GM12892 (cell line): ENCODE results near the gene NAP1L4.

ENCODE experiments used
- POLR2A ChIP-seq: IDR thresholded peaks from 2 replicates; pipeline ENCODE4 v1.6.1; 2011; ENCODE audit warnings: low read depth, low read length, control low read depth
- POLR2AphosphoS5 ChIP-seq: IDR thresholded peaks from 2 replicates; pipeline ENCODE4 v1.6.1; 2011; ENCODE audit warnings: low read depth, low read length, control low read depth
- TAF1 ChIP-seq: IDR thresholded peaks from 2 replicates; pipeline ENCODE4 v1.6.1; 2011; ENCODE audit warnings: low read depth, mild to moderate bottlenecking, control low read depth, low read length, borderline replicate concordance

DNA sequence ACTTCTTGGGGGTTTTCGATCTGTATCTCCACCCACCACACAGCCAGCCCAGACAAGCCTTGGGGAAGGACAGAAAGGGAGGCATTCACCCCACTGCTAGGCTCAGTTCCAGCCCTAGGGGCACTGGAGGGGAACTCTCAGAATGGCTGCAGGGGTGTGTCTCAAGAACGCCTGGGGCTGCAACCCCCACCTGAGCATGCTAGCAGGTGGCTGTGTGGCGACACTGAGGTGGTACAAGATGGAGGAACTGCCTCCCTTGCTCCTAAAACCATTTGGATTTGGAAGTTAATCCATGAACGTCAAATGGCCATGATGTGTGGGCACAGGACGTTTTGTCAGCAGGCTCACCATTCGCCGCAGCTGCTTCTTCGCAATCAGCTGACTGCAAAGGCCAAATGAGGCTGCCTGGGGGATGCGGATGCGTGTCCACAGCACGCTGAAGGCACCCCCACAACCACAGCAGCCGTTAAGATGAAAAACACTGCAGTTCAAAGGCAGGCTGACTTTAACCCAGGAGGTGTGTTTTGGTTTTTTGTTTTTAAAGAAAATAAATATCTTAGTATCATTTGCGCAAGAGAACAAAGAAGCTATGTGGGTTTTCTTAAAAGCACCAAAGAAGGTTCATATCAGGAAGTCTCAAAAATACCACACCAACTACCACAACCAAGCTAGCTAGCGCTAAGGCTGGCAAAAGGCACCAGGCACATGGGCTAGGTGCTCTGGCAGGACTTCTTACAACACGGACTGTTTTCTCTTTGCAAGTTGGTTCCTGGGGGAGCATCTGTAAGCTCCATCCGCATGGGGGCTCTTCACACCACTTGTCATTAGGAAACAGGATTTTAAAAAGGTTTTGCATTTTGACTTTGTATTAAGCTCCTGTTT lies 22.2 kb upstream of the NAP1L4 start:
- TF ChIP-seq POLR2A, result no peak
- no peak for TF ChIP-seq POLR2AphosphoS5
- TF ChIP-seq TAF1, result no peak
